Measurements from ENCODE around the gene ANKS1A.

- TF ChIP-seq GATA3 (IDR thresholded peaks at IDR 0.05; ENCODE audit: low read depth, low read length) (no peak), GATA2 (IDR thresholded peaks at IDR 0.05; ENCODE audit: low read depth, low read length) (no peak)
Observed at GRCh38 chr6:35044761-35045421, 155.8 kb downstream of the ANKS1A start.
